Astrocyte of the cerebellum (primary cell): ENCODE data around the gene PRKD3.

Experiments used
- DNase-seq: peaks from one replicate; pipeline ENCODE4 v3.0.0-alpha.2; 2011; ENCODE audit warnings: low read depth
- H3K4me3 ChIP-seq: 2 replicates; pipeline ENCODE4 v1.5.1; 2011; ENCODE audit warnings: mild to moderate bottlenecking, low read depth, low read length, moderate library complexity
- in situ Hi-C: cut with HindIII; loops from 2 replicates; pipeline ENCODE4 v1.10.0; 2017; ENCODE audit warnings: low sequenced_read_pairs
- TF ChIP-seq, protein P1 (sequence below): IDR thresholded peaks from 2 replicates; pipeline ENCODE4 v1.5.1; 2012; ENCODE audit warnings: low read length, low read depth, moderate library complexity, mild to moderate bottlenecking; ENCODE audit errors: missing control alignments

The PRKD3 gene

DNA sequence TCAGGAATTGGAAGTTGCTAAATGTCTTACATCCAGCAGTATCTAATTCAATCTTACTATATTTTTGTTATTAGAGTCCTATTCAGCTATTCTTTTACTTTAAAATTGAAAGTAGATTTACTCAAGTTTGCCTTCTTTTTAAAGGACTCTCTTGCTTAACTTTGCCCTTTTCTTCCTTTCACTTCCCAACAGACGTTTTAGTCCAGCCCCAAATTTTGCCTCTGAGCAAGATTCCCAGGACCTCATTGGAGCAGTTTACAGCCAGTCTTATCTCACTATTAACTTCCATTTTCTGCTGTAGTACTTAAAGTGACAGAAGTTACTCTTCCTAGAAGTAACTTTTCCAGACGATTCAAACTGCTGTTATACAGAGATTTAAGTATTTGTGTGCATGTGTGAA, 1.7 kb upstream of the PRKD3 start:
- DNase-seq: peak; percentile 55

DNA sequence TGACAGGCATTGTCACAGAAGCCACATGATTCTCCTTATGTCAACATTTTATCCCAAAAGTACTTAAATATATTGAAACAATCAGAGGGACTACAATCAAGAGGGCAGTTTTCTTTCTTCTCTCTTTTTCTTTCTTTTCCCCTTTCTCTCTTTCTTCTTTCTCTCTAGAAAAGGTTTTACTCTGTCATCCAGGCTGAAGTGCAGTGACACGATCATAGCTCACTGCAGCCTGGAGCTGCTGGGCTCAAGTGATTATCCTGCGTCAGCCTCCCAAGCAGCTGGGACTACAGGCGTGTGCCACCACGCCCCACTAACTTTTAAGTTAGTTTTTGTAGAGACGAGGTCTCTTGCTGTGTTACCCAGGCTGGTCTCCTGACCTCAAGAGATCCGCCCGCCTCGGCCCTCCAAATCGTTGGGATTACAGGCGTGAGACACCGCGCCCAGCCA, 1.0 kb upstream of the PRKD3 start:
- peak overlapping the region; percentile 80 for H3K4me3 ChIP-seq
- TF ChIP-seq, protein P1, sequence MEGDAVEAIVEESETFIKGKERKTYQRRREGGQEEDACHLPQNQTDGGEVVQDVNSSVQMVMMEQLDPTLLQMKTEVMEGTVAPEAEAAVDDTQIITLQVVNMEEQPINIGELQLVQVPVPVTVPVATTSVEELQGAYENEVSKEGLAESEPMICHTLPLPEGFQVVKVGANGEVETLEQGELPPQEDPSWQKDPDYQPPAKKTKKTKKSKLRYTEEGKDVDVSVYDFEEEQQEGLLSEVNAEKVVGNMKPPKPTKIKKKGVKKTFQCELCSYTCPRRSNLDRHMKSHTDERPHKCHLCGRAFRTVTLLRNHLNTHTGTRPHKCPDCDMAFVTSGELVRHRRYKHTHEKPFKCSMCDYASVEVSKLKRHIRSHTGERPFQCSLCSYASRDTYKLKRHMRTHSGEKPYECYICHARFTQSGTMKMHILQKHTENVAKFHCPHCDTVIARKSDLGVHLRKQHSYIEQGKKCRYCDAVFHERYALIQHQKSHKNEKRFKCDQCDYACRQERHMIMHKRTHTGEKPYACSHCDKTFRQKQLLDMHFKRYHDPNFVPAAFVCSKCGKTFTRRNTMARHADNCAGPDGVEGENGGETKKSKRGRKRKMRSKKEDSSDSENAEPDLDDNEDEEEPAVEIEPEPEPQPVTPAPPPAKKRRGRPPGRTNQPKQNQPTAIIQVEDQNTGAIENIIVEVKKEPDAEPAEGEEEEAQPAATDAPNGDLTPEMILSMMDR: no peak
- no peak for DNase-seq
- in situ Hi-C loops: no loop called here

More for the DNA sequence above, 1.7 kb upstream of the PRKD3 start:
- H3K4me3 ChIP-seq: no peak overlapping the region
- in situ Hi-C loops: no loop called here
- TF ChIP-seq, protein P1: no peak

DNA sequence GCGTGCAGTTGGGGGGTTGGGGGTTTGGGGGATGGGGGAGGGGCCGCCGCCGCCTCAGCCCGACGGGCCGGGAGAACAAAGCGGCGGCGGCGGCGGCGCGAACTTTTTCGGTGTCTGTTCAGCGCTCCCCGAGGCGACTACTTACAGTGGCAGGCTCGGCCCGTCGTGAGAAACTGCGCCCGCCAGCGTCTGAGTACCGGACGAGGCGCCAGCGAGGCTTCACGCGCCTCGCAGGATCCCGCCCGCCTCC, 172 bp downstream of the PRKD3 start:
- TF ChIP-seq, protein P1: no peak
- H3K4me3 ChIP-seq: peak overlapping the region; percentile 80
- no peak for DNase-seq
- in situ Hi-C loops: no loop called here

DNA sequence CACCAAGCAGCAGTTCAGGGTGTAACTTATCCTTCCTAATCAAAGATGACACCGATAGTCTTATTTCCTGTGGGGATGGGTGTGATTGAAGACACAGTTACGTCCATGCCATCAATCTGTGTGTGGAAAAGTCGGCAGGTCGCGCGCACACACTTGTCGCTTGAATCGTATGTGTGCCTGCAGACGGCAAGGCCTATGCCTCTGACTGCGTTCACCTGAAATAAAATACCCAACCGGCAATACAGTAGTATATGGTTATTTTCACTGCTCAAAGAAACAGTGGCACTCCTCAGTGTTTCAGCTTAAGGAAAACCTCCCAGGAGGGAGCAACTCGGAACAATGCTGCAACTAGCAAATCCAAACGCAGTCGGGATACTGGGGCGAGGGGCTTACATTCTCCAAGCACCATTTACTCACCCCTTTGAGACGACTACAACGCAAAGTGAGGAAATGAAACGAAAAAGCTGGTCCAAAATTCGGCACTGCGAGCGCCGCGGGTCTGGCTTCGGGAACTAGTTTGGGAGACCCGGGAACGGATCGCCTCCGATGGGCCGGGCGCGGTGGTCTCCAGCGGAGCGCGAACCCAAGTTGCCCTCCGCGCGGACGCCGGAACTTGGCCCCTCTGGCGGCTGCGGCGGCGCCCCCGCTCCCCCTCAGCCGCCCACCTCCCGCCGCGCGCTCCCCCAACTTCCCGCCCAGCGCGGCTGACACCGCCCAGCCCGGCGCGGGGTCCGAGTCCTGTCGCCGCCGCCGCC, 675 bp downstream of the PRKD3 start:
- peak overlapping the region; percentile 80 for H3K4me3 ChIP-seq
- in situ Hi-C loops: no loop called here
- DNase-seq: no peak
- TF ChIP-seq, protein P1: no peak

DNA sequence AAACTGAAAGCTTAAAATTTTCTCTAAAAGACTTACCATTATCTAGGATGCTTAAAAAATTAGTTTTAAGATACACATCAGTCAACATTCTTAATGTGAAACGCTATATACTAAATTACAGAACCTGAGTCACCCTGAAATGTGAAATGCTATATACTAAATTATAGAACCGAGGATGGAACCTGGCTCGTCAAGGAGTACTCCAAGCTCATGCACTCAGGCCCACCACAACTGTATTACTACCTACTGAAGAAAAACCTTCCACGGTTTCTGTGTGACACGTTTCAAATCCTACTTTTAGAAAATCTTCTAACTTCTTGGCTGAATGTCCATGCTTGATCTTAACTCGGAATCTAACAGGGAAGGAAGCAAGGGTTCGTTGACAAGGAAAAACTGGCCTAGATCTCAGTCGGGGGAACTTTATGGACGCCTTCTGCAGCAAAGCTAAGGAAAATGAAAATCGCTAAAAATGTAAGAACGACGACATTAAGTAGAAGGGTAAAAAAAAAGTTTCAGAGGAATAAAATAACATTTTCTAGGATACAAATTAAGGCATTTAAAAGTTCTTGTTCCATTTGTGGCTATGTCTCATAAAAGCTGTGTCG, 1.4 kb downstream of the PRKD3 start:
- H3K4me3 ChIP-seq: peak overlapping the region; percentile 80
- in situ Hi-C loops: no loop called here
- TF ChIP-seq, protein P1: no peak
- DNase-seq: no peak

DNA sequence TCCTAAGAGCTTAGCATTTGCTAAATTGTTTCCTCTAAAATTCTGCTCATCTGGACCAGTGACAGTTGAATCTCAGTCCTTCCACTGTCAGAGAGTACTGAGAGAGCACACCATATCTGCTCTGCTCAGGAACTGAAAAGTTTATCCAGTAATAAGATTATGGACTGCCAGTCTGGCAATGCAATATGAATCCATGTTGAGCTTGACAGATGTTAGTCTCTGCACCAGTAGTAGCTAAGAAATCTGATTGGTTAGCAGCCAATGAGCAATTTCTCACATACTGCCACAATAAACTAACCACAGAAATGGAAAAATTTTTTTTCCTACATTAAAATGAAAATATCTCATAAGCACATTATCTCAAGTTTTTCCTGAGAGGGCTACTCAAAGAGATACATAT, 2.3 kb downstream of the PRKD3 start:
- H3K4me3 ChIP-seq: no peak overlapping the region
- in situ Hi-C loops: no loop called here
- DNase-seq: no peak
- TF ChIP-seq, protein P1: no peak
